PC-3 (cell line): ENCODE measurements around the gene BCAR3. TPM values are rescaled to one million over a fixed set of nuclear protein-coding genes. Genes with fewer than 3 reads are reported as not detected.

Experiments
- ATAC-seq: fragments of 200-7000 bp; cut with Tn5 transposase; 2 replicates; pipeline ENCODE4 v1.9.1; 2020; ENCODE audit warnings: mild to moderate bottlenecking, moderate library complexity
- BruUV-seq: library from RNA; stranded (reverse); fragments of 400-500 nt; replicated peaks from 2 replicates; lab custom pipeline; 2021; lab: Mats Ljungman, UMichigan
- CTCF ChIA-PET: fragments of 300-600 bp; sonication (Branson Sonifier 250); formaldehyde crosslinking; loops from one replicate; lab custom pipeline; 2022; ENCODE audit warnings: antibody characterized with exemption; lab: Charles Lee
- POLR2A ChIA-PET: fragments of 300-600 bp; sonication (Branson Sonifier 250); formaldehyde crosslinking; loops from one replicate; lab custom pipeline; 2022; ENCODE audit warnings: antibody characterized with exemption; ENCODE audit not compliant: unreplicated experiment; lab: Charles Lee
- DNase-seq: peaks from one replicate; pipeline ENCODE4 v3.0.0-alpha.2; 2015
- H2AFZ ChIP-seq: fragments of 300-600 bp; sonication (generic); 2 replicates; pipeline ENCODE4 v1.6.0; 2016; ENCODE audit warnings: antibody characterized with exemption, low read length
- H3F3A ChIP-seq: fragments of 300-600 bp; sonication (generic); one replicate; pipeline ENCODE4 v1.6.0; 2017; ENCODE audit warnings: antibody characterized with exemption, low read length, control low read depth, mild to moderate bottlenecking; ENCODE audit not compliant: unreplicated experiment
- H3K27ac ChIP-seq: fragments of 300-600 bp; sonication (generic); 2 replicates; pipeline ENCODE4 v1.5.1; 2016; ENCODE audit warnings: mild to moderate bottlenecking, low read length
- H3K27me3 ChIP-seq: fragments of 300-600 bp; sonication (generic); 2 replicates; pipeline ENCODE4 v1.6.1; 2016; ENCODE audit warnings: low read length, mixed read lengths
- H3K36me3 ChIP-seq: fragments of 300-600 bp; sonication (generic); 2 replicates; pipeline ENCODE4 v1.6.1; 2016; ENCODE audit warnings: low read depth, mixed run types, low read length, mixed read lengths
- H3K4me1 ChIP-seq: fragments of 300-600 bp; sonication (generic); 2 replicates; pipeline ENCODE4 v1.5.1; 2016; ENCODE audit warnings: low read length; ENCODE audit not compliant: insufficient read depth
- H3K4me2 ChIP-seq: fragments of 300-600 bp; sonication (generic); 2 replicates; pipeline ENCODE4 v1.6.0; 2016; ENCODE audit warnings: low read length
- H3K4me3 ChIP-seq: fragments of 300-600 bp; sonication (generic); 2 replicates; pipeline ENCODE4 v1.5.1; 2016; ENCODE audit warnings: mild to moderate bottlenecking, low read length, mixed read lengths
- H3K79me2 ChIP-seq: fragments of 300-600 bp; sonication (generic); 2 replicates; pipeline ENCODE4 v1.6.1; 2017; ENCODE audit warnings: low read length, mixed read lengths
- H3K9ac ChIP-seq: fragments of 300-600 bp; sonication (generic); 2 replicates; pipeline ENCODE4 v1.6.0; 2016; ENCODE audit warnings: mild to moderate bottlenecking, low read length
- H3K9me2 ChIP-seq: fragments of 300-600 bp; sonication (generic); replicated peaks from 2 replicates; pipeline ENCODE4 v1.6.1; 2016; ENCODE audit warnings: mixed run types, low read length, mixed read lengths
- H3K9me3 ChIP-seq: fragments of 300-600 bp; sonication (generic); 2 replicates; pipeline ENCODE4 v1.6.1; 2016; ENCODE audit warnings: low read length, mixed read lengths
- H4K20me1 ChIP-seq: fragments of 300-600 bp; sonication (generic); 2 replicates; pipeline ENCODE4 v1.6.1; 2016; ENCODE audit warnings: low read length, mixed read lengths
- CTCF ChIP-seq: fragments of 300-600 bp; sonication (generic); conservative IDR thresholded peaks from 2 replicates; pipeline ENCODE4 v1.5.1; 2017; ENCODE audit warnings: antibody characterized with exemption, low read depth, mild to moderate bottlenecking, low read length
- EZH2 ChIP-seq: fragments of 300-600 bp; sonication (generic); IDR thresholded peaks from one replicate; pipeline ENCODE4 v1.6.1; 2017; ENCODE audit warnings: antibody characterized with exemption, mild to moderate bottlenecking, low read length; ENCODE audit not compliant: unreplicated experiment
- EZH2phosphoT487 ChIP-seq: fragments of 300-600 bp; sonication (generic); IDR thresholded peaks from 2 replicates; pipeline ENCODE4 v1.6.1; 2018; ENCODE audit warnings: mild to moderate bottlenecking, antibody characterized with exemption, low read length, borderline replicate concordance
- intact Hi-C: fragments of 100-400 bp; cut with micrococcal nuclease; formaldehyde crosslinking; loops from 2 replicates; pipeline ENCODE4 v1.9.0; 2023
- total RNA-seq: library from RNA; depleted of rRNA; stranded (reverse); fragments of >200 nt; gene quantifications from 2 replicates; pipeline ENCODE4 v1.2.3, GENCODE V29; 2014

Gene BCAR3
- total RNA-seq, 1 experiment from 2014 or later: 171 TPM

GRCh38 chr1:93546162-93546863, 135.3 kb downstream of the BCAR3 start:
- H3F3A ChIP-seq: no peaks in the 10 kb centered on the region
- no TSS peak for BruUV-seq
- no peaks in the 10 kb centered on the region for H3K27me3 ChIP-seq
- intact Hi-C loops: no loop called here
- H3K9me2 ChIP-seq: no peaks in the 10 kb centered on the region
- no peaks in the 10 kb centered on the region for H4K20me1 ChIP-seq
- no peak overlapping the region for H3K27ac ChIP-seq
- no peak overlapping the region for H2AFZ ChIP-seq
- H3K4me2 ChIP-seq: no peak overlapping the region
- POLR2A ChIA-PET: no interaction called here
- H3K4me1 ChIP-seq: no peaks in the 10 kb centered on the region
- H3K4me3 ChIP-seq: no peak overlapping the region
- H3K36me3 ChIP-seq: peaks cover 25% of the 10 kb centered on the region
- ATAC-seq: no peak
- CTCF ChIA-PET: no interaction called here
- no peak overlapping the region for H3K9ac ChIP-seq
- H3K79me2 ChIP-seq: no peaks in the 10 kb centered on the region
- no peak for TF ChIP-seq EZH2
- TF ChIP-seq EZH2phosphoT487: no peak
- no peak for TF ChIP-seq CTCF
- DNase-seq: no peak
- no peaks in the 10 kb centered on the region for H3K9me3 ChIP-seq

- ATAC-seq (no peak), DNase-seq (no peak)
- Histone ChIP-seq H3K9me3 (no peaks in the 10 kb centered on the region), H3K36me3 (peaks cover 3% of the 10 kb centered on the region; the same call in 1 of the 2 replicates), H4K20me1 (no peaks in the 10 kb centered on the region), H2AFZ (no peak overlapping the region), H3K4me3 (no peak overlapping the region), H3K27ac (no peak overlapping the region), H3K27me3 (no peaks in the 10 kb centered on the region), H3K4me1 (no peaks in the 10 kb centered on the region), H3K4me2 (no peak overlapping the region), H3K79me2 (no peaks in the 10 kb centered on the region), H3K9me2 (no peaks in the 10 kb centered on the region), H3K9ac (no peak overlapping the region), H3F3A (no peaks in the 10 kb centered on the region)
- intact Hi-C loops: no loop called here
- POLR2A ChIA-PET: interaction anchor here (0.8 kb wide), 1 partner anchor 10 kb away, joined by 19 read pairs; no protein-coding TSS in a partner anchor
- CTCF ChIA-PET: no interaction called here
- TF ChIP-seq CTCF (no peak), EZH2 (no peak), EZH2phosphoT487 (no peak)
- BruUV-seq: no TSS peak
Measured at GRCh38 chr1:93542398-93542797, 139.2 kb downstream of the BCAR3 start.

GRCh38 chr1:93541045-93541444, 140.6 kb downstream of the BCAR3 start:
- TF ChIP-seq CTCF (no peak), EZH2phosphoT487 (no peak), EZH2 (no peak)
- peaks cover 3% of the 10 kb centered on the region; the same call in 1 of the 2 replicates for H3K36me3 ChIP-seq
- POLR2A ChIA-PET: no interaction called here
- DNase-seq: no peak
- intact Hi-C loops: no loop called here
- H4K20me1 ChIP-seq: no peaks in the 10 kb centered on the region
- no peak overlapping the region for H3K9ac ChIP-seq
- no peak overlapping the region for H2AFZ ChIP-seq
- no peaks in the 10 kb centered on the region for H3K27me3 ChIP-seq
- H3K9me2 ChIP-seq: no peaks in the 10 kb centered on the region
- ATAC-seq: no peak
- H3K27ac ChIP-seq: no peak overlapping the region
- CTCF ChIA-PET: no interaction called here
- no peaks in the 10 kb centered on the region for H3F3A ChIP-seq
- H3K4me1 ChIP-seq: no peaks in the 10 kb centered on the region
- no peaks in the 10 kb centered on the region for H3K9me3 ChIP-seq
- H3K79me2 ChIP-seq: no peaks in the 10 kb centered on the region
- no peak overlapping the region for H3K4me2 ChIP-seq
- no peak overlapping the region for H3K4me3 ChIP-seq
- BruUV-seq: no TSS peak
